G401.6 (cell line): ENCODE measurements around the gene PTPN23.

Experiments used
- FAIRE-seq: peaks from 2 replicates; lab custom pipeline; 2012; peaks lifted over from hg19 to GRCh38; lab: Jason Lieb, UNC

PTPN23 gene

DNA sequence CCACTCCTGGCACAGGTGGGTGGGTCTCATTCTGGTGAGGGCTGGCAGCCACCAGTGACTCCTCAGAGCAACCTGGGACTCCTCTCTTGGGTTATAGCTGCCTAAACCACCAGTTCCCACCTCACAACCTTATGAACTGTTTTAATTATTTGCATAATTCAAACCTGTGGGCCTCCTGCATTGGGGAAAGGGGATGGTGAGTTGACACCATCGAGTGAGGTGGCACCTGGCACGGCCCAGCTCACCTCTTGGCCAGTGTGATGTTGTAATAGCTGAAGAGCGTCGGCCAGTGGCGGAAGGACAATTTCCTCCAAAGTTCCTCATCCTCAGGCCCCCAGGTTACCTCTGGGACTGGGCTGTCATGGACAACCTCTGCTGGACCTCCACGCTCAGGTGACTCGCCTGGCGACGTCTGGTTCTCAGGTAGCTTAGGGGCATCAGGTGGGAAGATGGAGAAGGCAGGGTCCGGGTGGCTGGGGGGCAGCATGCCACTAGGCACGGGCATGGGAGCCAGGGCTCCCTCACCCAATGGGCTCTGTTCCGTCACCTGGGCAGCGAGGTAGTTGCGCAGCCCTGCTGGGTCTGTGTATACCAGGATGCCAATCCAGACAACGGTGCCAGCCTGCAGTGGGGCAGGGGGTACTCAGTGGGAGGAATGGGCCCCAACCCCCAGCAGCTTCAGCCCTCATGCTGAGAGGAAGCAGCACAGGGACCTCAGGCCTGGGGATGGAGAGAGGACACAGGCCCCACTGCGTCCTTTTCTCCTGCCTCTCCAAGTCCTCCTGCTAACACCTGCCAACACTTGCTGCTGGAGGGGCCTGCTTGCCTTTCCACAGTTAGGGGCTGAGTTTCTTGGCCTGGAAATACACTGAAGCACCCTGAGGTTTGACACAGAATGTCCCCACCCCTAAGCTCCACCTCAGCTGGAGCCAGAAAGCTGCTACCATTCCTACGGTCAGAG lies 38.5 kb downstream of the PTPN23 start:
- no peak for FAIRE-seq

DNA sequence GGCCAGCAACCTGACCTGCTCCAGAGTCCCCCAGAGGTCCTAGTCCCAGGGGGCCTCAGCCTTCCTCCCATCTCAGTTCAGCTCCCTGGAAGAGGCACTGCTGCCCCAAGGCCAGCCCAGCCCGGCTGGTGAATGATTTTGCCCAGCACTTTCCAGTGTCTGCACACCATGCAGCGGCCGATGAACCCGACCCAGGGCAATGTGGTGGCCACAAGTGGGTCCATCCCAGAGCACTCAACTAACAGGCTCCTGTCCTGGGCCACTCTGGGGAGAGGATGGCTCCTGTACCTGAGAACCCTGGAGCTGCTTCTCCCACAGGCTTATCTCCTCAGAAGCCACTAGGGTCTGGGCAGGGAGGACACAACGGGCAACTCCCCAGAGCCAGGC lies 39.2 kb downstream of the PTPN23 start:
- no peak for FAIRE-seq

DNA sequence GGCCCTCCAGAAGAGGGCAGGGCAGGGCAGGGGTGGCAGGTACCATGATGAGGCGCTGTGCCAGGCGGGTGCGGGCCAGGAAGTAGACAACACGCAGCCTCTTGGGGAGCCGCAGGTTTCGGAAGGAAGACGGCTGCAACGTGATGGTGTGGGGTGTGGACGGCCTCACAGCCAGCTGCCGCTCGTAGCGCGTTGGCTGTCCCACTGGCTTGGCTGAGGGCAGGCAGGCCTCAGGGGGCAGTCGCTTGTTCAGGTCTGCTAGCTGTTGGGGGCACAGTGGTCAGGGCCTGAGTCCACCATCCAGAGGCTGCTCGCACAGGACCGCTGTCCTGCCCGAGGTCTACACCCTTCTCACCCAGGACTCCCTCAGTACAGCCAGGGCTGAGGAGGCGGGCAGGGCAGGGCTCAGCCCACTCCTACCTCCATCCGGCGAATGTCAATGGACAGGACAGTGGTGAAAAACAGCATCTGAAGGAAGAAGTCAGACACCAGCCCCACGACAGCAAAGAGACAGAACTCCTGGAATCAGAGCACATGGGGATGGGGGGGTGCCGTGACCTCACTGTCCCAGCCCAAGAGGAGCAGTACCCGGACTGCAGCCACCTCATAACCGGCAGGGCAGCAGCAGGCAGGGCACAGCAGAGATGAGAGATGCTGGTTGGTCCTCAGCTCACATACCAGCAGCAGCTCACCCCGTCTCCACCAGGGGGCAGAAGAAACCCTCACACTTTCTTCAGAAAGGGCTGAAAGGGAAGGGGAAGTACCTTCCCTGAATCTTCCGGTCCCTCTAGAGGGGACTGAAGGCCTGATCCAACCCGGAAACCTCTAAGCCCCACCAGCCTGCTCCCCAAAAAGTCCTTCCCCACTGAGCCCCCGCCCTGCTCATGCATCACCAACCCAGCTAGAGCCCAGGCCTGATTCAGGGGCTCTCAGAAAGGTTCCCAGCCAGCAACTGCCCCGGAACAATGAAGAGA lies 40.0 kb downstream of the PTPN23 start:
- peak; percentile 86 for FAIRE-seq

DNA sequence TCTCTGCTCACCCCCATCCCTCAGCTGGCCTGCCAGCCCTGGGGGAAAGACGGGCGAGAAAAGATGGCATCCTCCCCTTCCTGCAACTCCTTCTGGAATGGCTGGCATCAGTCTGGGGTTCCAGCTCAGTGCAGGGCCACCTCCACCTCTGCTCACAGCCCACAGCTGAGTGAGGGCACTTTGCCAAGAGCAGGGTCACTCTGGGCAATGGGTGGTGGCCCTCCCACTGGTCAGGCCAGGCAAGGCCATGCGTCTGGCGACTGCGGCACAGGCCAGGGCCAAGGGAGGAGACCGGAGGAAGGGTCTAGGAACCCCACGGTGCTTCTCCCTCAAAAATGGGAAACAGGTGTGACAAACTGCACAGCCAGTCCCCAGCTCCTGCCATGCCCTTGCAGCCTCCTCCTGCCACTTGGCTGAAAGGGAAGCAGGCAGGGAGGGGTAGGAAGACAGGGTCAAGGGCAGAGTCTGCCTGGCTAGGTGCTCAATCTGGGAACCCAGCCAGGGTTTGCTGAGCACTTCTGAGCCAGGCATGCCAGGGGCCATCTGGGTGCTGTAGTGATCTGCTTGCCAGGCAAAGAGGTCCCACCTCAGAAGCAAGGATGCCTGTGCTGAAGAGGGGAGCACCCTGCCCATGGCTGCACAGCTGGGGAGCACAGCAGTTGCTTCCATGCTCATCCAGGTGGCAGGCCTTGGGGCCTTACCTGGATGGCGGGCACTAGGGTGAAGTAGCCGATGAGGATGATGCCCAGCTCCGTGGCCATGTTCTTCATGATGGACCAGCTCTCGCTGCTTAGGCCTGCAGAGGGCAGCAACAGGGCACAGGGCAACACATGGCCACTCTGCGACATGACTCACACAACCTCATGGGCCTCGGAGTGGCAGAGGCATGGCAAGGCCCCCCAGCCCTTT lies 41.2 kb downstream of the PTPN23 start:
- no peak for FAIRE-seq

DNA sequence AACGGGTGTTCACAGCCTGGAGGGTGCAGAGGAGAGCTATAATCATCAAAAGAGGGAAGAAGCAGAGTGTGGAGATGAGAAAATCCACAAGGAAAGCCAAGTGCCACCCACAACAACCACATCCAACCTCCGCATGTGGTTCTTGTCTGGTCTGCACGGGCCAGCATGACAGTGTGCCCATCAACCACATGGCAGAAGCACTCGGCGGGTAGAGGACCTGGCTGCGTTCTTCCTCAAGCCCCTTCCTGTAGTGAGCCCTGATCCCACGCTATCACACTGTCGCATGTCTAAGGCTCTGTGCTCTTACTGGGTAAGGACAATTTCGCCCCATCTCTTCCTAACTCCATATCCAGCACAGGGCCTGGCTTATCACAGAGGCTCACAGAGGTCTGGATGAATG lies 41.9 kb downstream of the PTPN23 start:
- FAIRE-seq, result no peak

DNA sequence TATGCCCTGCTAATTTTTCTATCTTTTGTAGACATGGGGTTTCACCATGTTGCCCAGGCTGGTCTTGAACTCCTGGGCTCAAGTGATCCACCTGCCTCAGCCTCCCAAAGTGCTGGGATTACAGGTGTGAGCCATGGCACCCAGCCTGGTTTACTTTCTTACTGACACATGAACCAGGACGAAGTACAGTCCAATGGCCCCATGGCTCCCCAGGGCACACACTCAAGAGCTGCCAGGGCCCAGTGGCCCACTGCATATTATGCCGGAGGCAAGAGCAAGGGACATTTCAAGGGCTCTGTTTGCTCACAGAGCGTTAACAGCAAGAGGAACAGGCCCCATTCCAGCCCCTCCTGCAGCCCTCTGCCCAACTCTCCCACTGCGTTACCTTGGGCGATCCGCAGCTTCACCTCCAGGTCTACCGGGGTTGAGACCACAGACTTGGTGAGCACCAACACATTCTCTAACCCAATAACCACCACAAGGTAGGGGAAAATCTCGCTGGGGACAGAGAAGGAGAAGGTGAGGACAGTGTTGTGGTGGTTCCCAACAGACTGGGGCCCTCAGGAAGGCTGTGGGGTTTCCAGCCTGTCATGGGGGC lies 42.8 kb downstream of the PTPN23 start:
- FAIRE-seq, result no peak

DNA sequence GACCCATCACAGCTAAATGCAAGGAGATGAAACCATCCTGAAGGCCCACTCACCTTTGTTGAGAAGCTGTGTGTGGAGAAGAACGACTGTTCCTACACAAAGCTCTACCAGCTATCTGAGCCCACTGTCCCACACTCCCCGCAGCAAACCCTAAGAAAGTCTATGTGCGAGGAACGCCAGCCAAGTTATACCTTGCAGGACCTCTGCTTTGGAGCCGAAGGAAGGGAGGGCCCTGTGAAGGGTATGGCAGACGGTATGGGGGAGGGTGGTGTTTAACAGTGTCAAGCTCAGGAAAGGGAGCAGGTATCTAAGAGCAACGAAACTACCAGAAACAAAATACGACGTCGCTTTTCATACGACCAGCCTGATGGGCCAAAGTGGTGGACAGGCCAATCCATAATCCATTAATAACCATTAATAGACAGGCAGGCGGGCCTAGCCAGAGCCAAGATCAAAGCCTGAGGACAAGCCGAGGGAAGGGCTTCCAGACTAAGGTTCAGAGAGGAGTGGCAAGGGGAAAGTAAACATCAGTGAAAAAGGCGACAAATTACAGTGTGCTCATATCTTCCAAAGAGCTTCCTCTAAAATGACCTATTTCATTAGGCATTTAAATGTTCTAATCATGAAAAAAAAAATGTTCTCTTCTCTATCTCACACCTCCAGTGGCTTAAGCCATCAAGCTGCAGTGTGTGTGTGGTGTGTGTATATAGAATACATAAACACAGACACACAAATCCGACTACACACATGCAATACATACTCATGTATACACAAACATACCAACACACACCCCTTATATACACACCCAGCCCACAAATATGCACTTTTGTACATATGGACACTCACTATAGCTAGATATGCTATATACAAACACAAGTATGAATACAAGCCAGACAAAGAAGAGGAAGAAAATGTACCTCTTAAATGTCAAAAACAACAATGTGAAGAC lies 43.9 kb downstream of the PTPN23 start:
- no peak for FAIRE-seq

DNA sequence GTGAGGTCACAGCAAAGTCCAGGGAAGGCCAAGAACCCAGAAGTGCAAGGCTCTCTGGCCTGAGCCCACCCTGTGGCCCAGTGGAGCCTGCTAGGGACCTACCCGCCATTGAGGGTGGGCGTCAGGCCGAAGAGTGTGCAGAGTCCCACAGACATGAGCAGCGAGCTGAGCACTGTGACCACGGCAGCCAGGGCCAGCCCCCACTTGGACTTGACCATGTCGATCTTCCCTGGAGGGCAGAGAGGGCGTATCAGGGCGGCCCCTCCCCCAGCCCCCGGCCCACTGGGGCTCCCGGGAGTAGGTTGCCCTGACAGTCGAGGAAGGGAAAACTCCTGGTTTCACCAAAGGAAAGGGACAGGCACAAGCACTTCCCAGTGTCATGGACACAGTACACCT lies 44.6 kb downstream of the PTPN23 start:
- FAIRE-seq, result no peak

DNA sequence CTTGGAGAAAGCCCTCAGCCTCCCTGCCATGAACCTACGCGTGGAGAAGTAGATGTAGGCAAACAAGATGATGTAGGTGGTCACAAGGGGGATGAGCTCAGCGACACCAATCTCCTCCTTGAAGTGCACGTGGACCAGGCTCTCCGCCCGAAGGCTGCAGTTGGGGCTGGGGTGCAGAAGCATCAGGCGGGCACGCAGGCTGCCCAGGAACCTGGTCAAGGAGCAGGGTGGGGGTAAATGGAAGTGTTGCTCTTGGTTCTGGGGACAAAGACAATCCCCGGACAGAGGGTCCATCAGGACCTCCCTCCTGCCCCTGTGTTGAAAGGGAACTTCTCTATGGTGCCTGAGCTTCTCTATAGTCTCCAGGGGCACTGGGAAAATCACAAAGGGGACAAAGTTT lies 45.1 kb downstream of the PTPN23 start:
- FAIRE-seq, result no peak

DNA sequence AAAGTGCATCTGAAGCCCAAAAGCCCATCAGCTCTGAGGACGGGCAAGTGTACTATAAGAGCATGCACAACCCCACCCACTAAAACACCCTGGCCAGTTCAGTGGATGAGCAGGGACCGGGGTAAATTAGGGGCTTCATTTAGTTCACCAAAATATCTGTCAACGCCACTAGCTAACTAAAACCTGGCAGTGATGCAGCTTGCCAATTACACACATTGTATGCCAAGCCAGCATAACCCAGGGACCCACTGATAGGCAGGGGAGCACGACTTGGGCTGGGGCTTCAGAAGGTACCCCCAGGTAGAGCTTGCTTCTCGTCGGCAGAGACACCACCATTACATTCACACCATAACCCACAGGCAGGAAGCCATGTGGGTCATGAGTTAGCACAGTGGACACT lies 47.0 kb downstream of the PTPN23 start:
- FAIRE-seq, result no peak

DNA sequence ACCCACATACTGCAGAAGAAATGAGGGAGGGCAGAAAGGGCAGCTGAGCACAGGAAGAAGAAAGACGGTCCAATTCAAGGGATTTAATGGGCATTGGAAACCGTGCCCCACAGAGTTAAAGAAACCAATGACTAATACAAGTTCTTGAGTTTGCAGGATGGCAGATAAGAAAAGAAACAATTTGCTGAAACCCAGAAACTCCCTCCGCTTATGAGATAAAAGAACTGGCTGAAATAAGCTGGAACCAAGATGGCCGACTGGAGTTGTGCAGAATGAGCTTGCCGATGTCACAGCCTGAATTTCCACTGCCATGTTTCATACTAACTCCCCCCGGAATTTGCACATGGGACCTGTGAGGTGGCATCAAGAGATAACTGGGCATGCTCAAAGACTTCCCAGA lies 47.8 kb downstream of the PTPN23 start:
- no peak for FAIRE-seq

DNA sequence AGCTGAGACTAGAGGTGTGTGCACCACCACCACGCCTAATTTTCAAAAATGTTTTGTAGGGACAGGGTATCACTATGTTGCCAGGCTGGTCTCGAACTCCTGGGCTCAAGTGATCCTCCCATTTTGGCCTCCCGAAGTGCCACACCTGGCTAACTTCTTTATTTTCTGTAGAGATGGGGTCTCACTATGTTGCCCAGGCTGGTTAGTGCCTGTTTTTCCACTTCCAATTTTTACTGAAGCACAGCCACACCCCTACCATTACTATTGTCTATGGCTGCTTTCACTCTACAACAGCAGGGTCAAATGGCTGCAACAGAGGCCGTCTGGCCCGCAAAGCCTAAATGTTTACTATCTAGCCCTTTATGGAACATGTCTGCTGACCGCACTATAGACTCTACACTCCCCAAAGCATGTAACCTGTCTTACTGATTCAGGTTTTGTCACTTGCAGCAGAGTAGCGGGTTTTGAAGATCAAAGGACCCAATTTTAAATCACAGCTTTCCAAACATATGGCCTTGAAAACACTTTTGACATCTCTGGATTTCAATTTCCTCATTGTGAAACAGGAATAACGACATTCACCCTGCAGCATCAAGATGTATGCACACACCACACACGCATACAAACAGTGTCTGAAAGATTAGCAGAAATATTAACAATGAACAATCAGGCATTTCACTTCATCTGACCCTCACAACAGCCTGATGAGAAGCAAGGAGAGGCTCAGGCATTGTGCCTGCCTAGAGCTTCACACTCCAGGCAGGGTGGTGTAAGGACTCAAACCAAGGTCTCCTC lies 48.9 kb downstream of the PTPN23 start:
- no peak for FAIRE-seq

DNA sequence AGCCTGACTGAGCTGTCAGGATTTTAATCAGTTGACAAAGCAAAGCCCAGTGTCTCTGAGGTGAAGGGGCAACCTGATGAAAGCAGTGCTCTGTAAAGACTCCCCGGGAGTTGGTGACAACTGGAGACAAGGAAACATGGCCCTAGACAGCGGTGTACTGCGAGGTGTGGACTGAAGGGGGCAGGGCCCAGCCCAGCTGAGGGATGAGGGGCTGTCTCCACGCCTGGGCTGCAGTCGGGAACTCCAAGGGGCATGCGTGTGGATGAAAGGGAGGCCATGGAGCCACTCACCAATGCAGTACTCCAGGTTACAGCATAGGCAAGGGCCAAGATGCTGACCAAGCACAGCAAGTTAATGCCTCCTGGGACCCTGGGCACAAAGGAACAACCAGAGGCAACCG lies 49.8 kb downstream of the PTPN23 start:
- FAIRE-seq, result no peak

DNA sequence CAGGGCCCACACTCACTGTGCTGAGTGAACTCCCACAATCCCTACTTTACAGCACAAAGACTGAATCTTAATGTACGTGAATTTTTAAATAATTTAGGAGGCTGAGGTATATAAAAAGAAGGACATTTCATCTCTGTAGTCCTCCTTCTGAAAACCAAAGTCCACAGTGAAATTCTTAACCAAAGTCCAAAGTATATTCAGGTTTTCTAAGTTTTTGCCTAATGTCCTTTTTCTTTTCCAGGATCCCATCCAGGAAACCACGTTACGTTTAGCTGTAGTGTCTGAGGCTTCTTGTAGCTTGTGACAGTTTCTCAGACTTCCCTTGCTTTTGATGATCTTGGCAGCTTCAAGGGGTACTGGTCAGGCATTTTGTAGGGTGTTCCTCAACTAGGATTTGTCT lies 50.4 kb downstream of the PTPN23 start:
- no peak for FAIRE-seq

DNA sequence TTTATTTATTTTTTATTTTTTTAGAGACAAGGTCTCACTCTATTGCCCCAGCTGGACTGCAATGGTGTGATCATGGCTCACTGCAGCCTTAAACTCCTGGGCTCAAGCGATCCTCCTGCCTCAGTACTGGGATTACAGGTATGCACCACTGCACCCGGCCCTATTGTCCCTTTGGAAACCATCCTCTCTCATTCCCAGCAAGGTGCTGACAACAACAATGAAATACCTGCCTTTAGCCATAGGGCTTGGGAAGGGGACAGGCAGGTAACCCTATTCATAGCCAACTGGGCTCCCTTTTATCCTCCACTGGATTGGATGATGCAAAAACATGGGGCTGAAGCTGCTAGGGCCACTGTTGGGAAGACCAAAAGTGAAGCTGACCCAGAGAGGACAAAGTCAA lies 51.9 kb downstream of the PTPN23 start:
- no peak for FAIRE-seq

DNA sequence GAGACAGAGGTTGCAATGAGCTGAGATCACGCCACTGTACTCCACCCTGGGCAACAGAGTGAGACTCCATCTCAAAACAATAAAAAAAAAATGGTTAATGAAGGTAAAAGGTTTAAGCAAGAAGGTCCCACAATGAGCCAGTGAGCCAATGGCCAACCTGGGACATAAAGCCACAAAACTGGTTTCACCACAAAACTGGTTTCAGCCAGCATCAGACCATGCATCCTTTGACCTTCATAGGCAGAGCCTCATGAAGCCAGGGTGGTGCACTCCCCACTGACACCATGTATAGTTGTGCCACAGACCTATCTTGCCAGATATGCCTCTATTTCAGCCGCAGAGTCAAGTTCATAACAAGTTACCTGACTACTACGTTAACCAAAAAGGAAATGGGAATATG lies 53.0 kb downstream of the PTPN23 start:
- no peak for FAIRE-seq

DNA sequence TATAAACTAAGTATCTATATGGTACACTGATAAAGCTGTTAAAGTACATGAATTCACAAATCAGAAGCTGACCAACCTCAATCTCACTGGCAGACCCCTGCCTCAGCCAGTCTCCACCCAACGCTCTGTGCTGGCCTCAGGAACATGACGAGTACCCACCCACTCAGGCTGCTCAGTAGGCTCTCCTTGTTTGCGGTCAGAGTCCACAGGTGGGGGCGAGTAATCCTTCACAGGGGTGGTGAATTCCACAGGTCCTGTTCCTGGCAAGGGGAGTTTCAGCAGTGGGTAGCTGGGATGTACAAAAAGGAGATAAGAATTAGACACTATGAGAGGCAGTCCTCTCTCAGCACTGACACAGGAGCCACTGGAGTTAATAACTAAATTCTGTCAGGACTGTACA lies 54.0 kb downstream of the PTPN23 start:
- no peak for FAIRE-seq

DNA sequence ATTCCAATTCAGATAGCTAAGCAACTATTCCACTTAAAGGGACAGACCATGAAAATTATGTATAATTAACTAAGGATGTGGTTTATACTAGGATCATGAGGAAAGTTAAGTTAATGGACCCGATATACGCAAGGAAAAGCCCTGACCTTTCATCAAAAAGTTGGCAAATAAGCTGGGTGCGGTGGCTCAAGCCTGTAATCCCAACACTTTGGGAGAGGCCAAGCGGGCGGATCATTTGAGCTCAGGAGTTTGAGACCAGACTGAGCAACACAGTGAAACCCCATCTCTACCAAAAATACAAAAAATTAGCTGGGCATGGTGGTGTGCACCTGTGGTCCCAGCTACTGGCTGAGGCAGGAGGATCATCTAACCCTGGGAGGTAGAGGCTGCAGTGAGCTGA lies 55.4 kb downstream of the PTPN23 start:
- no peak for FAIRE-seq

DNA sequence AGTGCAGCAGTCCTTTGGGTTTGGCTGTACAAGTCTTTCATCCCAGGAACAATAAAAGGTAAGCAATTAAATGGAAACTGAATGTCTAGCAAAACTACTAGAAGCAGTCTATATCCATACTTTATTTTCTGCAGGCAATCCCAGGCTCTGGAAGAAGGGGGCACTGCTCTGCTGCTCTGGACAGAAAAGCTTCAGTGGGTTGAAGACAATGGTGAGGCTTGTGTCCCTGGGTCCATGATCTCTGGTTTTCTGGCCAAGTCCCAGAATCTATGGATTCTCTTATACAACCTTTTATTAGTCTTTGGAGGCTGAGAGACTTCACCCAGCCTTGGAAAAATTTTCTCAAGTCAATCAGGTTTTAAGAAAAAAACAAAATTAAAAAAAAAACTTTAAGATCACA lies 59.3 kb downstream of the PTPN23 start:
- FAIRE-seq, result no peak
